ENCODE data around the gene JPT2. TPM values are rescaled to one million over a fixed set of nuclear protein-coding genes. Genes with fewer than 3 reads are reported as not detected.

The JPT2 gene
- polyA plus RNA-seq, 2 of the 4 experiments (the other 2 are of a cell fraction), result 97.6 to 139 TPM

Small RNA genes lying within 50 kb of the gene (small RNA-seq; reads per million reads assigned to genes)
- gene MIR3177, result 0 to 5.4 (median 1.3) reads per million in 6 experiments

Other genes starting within 250 kb of the JPT2 start
- not detected in 2 replicates for gene PERCC1, start 247.2 kb upstream of the JPT2 start, polyA plus RNA-seq (2011; rRNA removed)
- not detected in 3 replicates for gene PERCC1, start 247.2 kb upstream of the JPT2 start, polyA plus RNA-seq (2017; fragmentation: RNase III; extraction: RNeasy Plus Mini Kit Qiagen cat#74134 plus additional on column Dnase treatment)
- 0.16 and 0.34 TPM in 2 replicates for gene CCDC154, start 233.7 kb upstream of the JPT2 start, polyA plus RNA-seq (2011; rRNA removed)
- gene CCDC154, start 233.7 kb upstream of the JPT2 start, polyA plus RNA-seq (2017; fragmentation: RNase III; extraction: RNeasy Plus Mini Kit Qiagen cat#74134 plus additional on column Dnase treatment), result 0.49 to 0.74 TPM (median 0.70 TPM) in 3 replicates
- 17.2 and 19.9 TPM in 2 replicates for gene CLCN7, start 203.3 kb upstream of the JPT2 start, polyA plus RNA-seq (2011; rRNA removed)
- gene CLCN7, start 203.3 kb upstream of the JPT2 start, polyA plus RNA-seq (2017; fragmentation: RNase III; extraction: RNeasy Plus Mini Kit Qiagen cat#74134 plus additional on column Dnase treatment), result 51.6 to 69.7 TPM (median 62.8 TPM) in 3 replicates
- not detected in 2 replicates for gene PTX4, start 189.3 kb upstream of the JPT2 start, polyA plus RNA-seq (2011; rRNA removed)
- gene PTX4, start 189.3 kb upstream of the JPT2 start, polyA plus RNA-seq (2017; fragmentation: RNase III; extraction: RNeasy Plus Mini Kit Qiagen cat#74134 plus additional on column Dnase treatment), result 0.07 TPM in 2 of 3 replicates, not detected in the other
- 9.2 and 10.6 TPM in 2 replicates for gene TELO2, start 184.9 kb upstream of the JPT2 start, polyA plus RNA-seq (2011; rRNA removed)
- gene TELO2, start 184.9 kb upstream of the JPT2 start, polyA plus RNA-seq (2017; fragmentation: RNase III; extraction: RNeasy Plus Mini Kit Qiagen cat#74134 plus additional on column Dnase treatment), result 30.4 to 35.0 TPM (median 34.8 TPM) in 3 replicates
- not detected in 2 replicates for gene TMEM204, start 144.6 kb upstream of the JPT2 start, polyA plus RNA-seq (2011; rRNA removed)
- gene TMEM204, start 144.6 kb upstream of the JPT2 start, polyA plus RNA-seq (2017; fragmentation: RNase III; extraction: RNeasy Plus Mini Kit Qiagen cat#74134 plus additional on column Dnase treatment), result not detected in 3 replicates
- gene IFT140, start 66.2 kb upstream of the JPT2 start, polyA plus RNA-seq (2011; rRNA removed), result 6.8 and 6.9 TPM in 2 replicates
- gene IFT140, start 66.2 kb upstream of the JPT2 start, polyA plus RNA-seq (2017; fragmentation: RNase III; extraction: RNeasy Plus Mini Kit Qiagen cat#74134 plus additional on column Dnase treatment), result 11.1 to 14.4 TPM (median 13.7 TPM) in 3 replicates
- 6.5 and 8.6 TPM in 2 replicates for gene CRAMP1, start 65.9 kb upstream of the JPT2 start, polyA plus RNA-seq (2011; rRNA removed)
- gene CRAMP1, start 65.9 kb upstream of the JPT2 start, polyA plus RNA-seq (2017; fragmentation: RNase III; extraction: RNeasy Plus Mini Kit Qiagen cat#74134 plus additional on column Dnase treatment), result 8.6 to 9.1 TPM (median 9.1 TPM) in 3 replicates
- gene MAPK8IP3, start 27.9 kb downstream of the JPT2 start, polyA plus RNA-seq (2011; rRNA removed), result 12.0 and 13.4 TPM in 2 replicates
- gene MAPK8IP3, start 27.9 kb downstream of the JPT2 start, polyA plus RNA-seq (2017; fragmentation: RNase III; extraction: RNeasy Plus Mini Kit Qiagen cat#74134 plus additional on column Dnase treatment), result 48.2 to 55.1 TPM (median 53.3 TPM) in 3 replicates
- 15.2 and 15.7 TPM in 2 replicates for gene NME3, start 93.3 kb downstream of the JPT2 start, polyA plus RNA-seq (2011; rRNA removed)
- 46.4 to 59.2 TPM (median 49.9 TPM) in 3 replicates for gene NME3, start 93.3 kb downstream of the JPT2 start, polyA plus RNA-seq (2017; fragmentation: RNase III; extraction: RNeasy Plus Mini Kit Qiagen cat#74134 plus additional on column Dnase treatment)
- gene EME2, start 94.5 kb downstream of the JPT2 start, polyA plus RNA-seq (2011; rRNA removed), result 2.9 and 3.7 TPM in 2 replicates
- 13.0 to 17.3 TPM (median 16.5 TPM) in 3 replicates for gene EME2, start 94.5 kb downstream of the JPT2 start, polyA plus RNA-seq (2017; fragmentation: RNase III; extraction: RNeasy Plus Mini Kit Qiagen cat#74134 plus additional on column Dnase treatment)
- gene MRPS34, start 94.9 kb downstream of the JPT2 start, polyA plus RNA-seq (2011; rRNA removed), result 105 and 118 TPM in 2 replicates
- gene MRPS34, start 94.9 kb downstream of the JPT2 start, polyA plus RNA-seq (2017; fragmentation: RNase III; extraction: RNeasy Plus Mini Kit Qiagen cat#74134 plus additional on column Dnase treatment), result 210 to 220 TPM (median 214 TPM) in 3 replicates
- gene SPSB3, start 104.3 kb downstream of the JPT2 start, polyA plus RNA-seq (2011; rRNA removed), result 9.2 and 10.6 TPM in 2 replicates
- gene SPSB3, start 104.3 kb downstream of the JPT2 start, polyA plus RNA-seq (2017; fragmentation: RNase III; extraction: RNeasy Plus Mini Kit Qiagen cat#74134 plus additional on column Dnase treatment), result 10.6 to 17.3 TPM (median 14.6 TPM) in 3 replicates
- 21.9 and 24.7 TPM in 2 replicates for gene NUBP2, start 104.7 kb downstream of the JPT2 start, polyA plus RNA-seq (2011; rRNA removed)
- gene NUBP2, start 104.7 kb downstream of the JPT2 start, polyA plus RNA-seq (2017; fragmentation: RNase III; extraction: RNeasy Plus Mini Kit Qiagen cat#74134 plus additional on column Dnase treatment), result 58.9 to 65.3 TPM (median 60.7 TPM) in 3 replicates
- gene IGFALS, start 115.4 kb downstream of the JPT2 start, polyA plus RNA-seq (2011; rRNA removed), result 0.08 TPM in 1 of 2 replicates, not detected in the other
- gene IGFALS, start 115.4 kb downstream of the JPT2 start, polyA plus RNA-seq (2017; fragmentation: RNase III; extraction: RNeasy Plus Mini Kit Qiagen cat#74134 plus additional on column Dnase treatment), result 0.05 to 0.08 TPM in 2 of 3 replicates, not detected in the other
- gene HAGH, start 148.5 kb downstream of the JPT2 start, polyA plus RNA-seq (2011; rRNA removed), result 27.2 and 34.9 TPM in 2 replicates
- gene HAGH, start 148.5 kb downstream of the JPT2 start, polyA plus RNA-seq (2017; fragmentation: RNase III; extraction: RNeasy Plus Mini Kit Qiagen cat#74134 plus additional on column Dnase treatment), result 58.7 to 66.4 TPM (median 59.8 TPM) in 3 replicates
- gene FAHD1, start 148.9 kb downstream of the JPT2 start, polyA plus RNA-seq (2011; rRNA removed), result 30.2 and 30.6 TPM in 2 replicates
- gene FAHD1, start 148.9 kb downstream of the JPT2 start, polyA plus RNA-seq (2017; fragmentation: RNase III; extraction: RNeasy Plus Mini Kit Qiagen cat#74134 plus additional on column Dnase treatment), result 63.2 to 68.4 TPM (median 64.5 TPM) in 3 replicates
- 7.5 and 9.1 TPM in 2 replicates for gene MEIOB, start 193.9 kb downstream of the JPT2 start, polyA plus RNA-seq (2011; rRNA removed)
- gene MEIOB, start 193.9 kb downstream of the JPT2 start, polyA plus RNA-seq (2017; fragmentation: RNase III; extraction: RNeasy Plus Mini Kit Qiagen cat#74134 plus additional on column Dnase treatment), result 2.9 to 3.5 TPM (median 2.9 TPM) in 3 replicates
- 1.1 and 1.5 TPM in 2 replicates for gene HS3ST6, start 240.1 kb downstream of the JPT2 start, polyA plus RNA-seq (2011; rRNA removed)
- 1.4 to 2.6 TPM (median 2.0 TPM) in 3 replicates for gene HS3ST6, start 240.1 kb downstream of the JPT2 start, polyA plus RNA-seq (2017; fragmentation: RNase III; extraction: RNeasy Plus Mini Kit Qiagen cat#74134 plus additional on column Dnase treatment)